ENCODE data around the gene THSD7A.

DNA sequence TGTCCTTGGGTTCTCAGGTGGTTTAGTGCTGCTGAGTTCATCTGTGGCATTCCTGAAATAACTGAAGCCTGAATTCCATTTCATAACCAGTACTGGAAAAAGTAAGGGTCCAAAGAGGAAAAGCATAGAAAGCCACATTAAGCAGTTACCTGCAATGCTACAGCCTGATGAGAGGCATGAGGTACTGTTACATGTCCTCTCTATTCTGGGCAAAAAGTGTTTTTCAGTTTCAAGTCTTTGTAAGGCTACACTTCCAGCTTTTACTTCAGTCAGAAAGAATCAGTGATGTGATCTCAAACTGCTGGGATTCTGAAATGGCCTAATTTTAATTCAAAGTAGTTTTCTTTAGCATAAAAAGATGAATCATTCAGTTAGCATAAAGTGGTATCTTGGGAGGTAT, 488.9 kb downstream of the THSD7A start:
- TF ChIP-seq SIN3A (IDR thresholded peaks at IDR 0.05; ENCODE audit: borderline replicate concordance, insufficient read depth, low read length) (no peak), TAF1 (IDR thresholded peaks at IDR 0.05; ENCODE audit: borderline replicate concordance, insufficient read depth, low read length) (no peak), POLR2AphosphoS5 (IDR thresholded peaks at IDR 0.05; ENCODE audit: low read depth, low read length) (no peak), FOXP2 (optimal IDR thresholded peaks at IDR 0.05; ENCODE audit: borderline replicate concordance, extremely low read depth, extremely low read length, insufficient read depth) (no peak)
- TF ChIP-seq, protein P1, sequence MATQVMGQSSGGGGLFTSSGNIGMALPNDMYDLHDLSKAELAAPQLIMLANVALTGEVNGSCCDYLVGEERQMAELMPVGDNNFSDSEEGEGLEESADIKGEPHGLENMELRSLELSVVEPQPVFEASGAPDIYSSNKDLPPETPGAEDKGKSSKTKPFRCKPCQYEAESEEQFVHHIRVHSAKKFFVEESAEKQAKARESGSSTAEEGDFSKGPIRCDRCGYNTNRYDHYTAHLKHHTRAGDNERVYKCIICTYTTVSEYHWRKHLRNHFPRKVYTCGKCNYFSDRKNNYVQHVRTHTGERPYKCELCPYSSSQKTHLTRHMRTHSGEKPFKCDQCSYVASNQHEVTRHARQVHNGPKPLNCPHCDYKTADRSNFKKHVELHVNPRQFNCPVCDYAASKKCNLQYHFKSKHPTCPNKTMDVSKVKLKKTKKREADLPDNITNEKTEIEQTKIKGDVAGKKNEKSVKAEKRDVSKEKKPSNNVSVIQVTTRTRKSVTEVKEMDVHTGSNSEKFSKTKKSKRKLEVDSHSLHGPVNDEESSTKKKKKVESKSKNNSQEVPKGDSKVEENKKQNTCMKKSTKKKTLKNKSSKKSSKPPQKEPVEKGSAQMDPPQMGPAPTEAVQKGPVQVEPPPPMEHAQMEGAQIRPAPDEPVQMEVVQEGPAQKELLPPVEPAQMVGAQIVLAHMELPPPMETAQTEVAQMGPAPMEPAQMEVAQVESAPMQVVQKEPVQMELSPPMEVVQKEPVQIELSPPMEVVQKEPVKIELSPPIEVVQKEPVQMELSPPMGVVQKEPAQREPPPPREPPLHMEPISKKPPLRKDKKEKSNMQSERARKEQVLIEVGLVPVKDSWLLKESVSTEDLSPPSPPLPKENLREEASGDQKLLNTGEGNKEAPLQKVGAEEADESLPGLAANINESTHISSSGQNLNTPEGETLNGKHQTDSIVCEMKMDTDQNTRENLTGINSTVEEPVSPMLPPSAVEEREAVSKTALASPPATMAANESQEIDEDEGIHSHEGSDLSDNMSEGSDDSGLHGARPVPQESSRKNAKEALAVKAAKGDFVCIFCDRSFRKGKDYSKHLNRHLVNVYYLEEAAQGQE (IDR thresholded peaks at IDR 0.05; ENCODE audit: insufficient read depth in 1 of 2, low read depth in 2 of 2, low read length in 2 of 2) = no peak
